Measurements from ENCODE around the gene PTPRR. TPM values are rescaled to one million over a fixed set of nuclear protein-coding genes. Genes with fewer than 3 reads are reported as not detected.

PTPRR gene
- total and polyA plus RNA-seq, 4 donors, result 0.17 to 1.5 (median 0.61) TPM

- Histone ChIP-seq H3K27ac (ENCODE audit: low read depth in 1 of 2, low read length in 1 of 2) (no peak overlapping the region), H3K4me3 (no peak overlapping the region), H3K36me3 (ENCODE audit: control insufficient read depth in 4 of 4, insufficient read depth in 4 of 4, low read length in 4 of 4) (no peaks in the 10 kb centered on the region), H3K27me3 (ENCODE audit: control insufficient read depth in 3 of 3, insufficient read depth in 3 of 3, low read length in 2 of 3) (no peaks in the 10 kb centered on the region), H3K9me3 (ENCODE audit: control insufficient read depth in 4 of 4, insufficient read depth in 3 of 4, low read length in 3 of 4) (no peaks in the 10 kb centered on the region), H3K4me1 (ENCODE audit: control insufficient read depth in 5 of 5, insufficient read depth in 5 of 5, low read length in 5 of 5) (peaks cover 0 to 2% (median 0%) of the 10 kb centered on the region in 5 donors), H3K9ac (ENCODE audit: insufficient read depth in 1 of 2, low read length in 2 of 2) (no peak overlapping the region)
- ATAC-seq (ENCODE audit: insufficient read depth, low FRiP score), result no peak
- DNase-seq, result peak in 1 of 3 donors; percentile 14
- TF ChIP-seq CTCF (IDR thresholded peaks at IDR 0.05; ENCODE audit: control extremely low read depth, extremely low read depth), result no peak
Observed at GRCh38 chr12:70692681-70693288, 227.8 kb downstream of the PTPRR start.

GRCh38 chr12:70691018-70691672 lies 229.4 kb downstream of the PTPRR start:
- ATAC-seq (ENCODE audit: insufficient read depth, low FRiP score) (peak; percentile 72), DNase-seq (no peak)
- peak overlapping the region; percentile 4 to 70 for H3K27ac ChIP-seq (ENCODE audit: low read depth in 1 of 2, low read length in 1 of 2)
- WGBS, 2 donors, result 47 to 78% methylated on average over 5 of the region's 5 CpGs
- H3K9ac ChIP-seq (ENCODE audit: insufficient read depth in 1 of 2, low read length in 2 of 2), result no peak overlapping the region
- no peaks in the 10 kb centered on the region for H3K27me3 ChIP-seq (ENCODE audit: control insufficient read depth in 3 of 3, insufficient read depth in 3 of 3, low read length in 2 of 3)
- no peaks in the 10 kb centered on the region for H3K36me3 ChIP-seq (ENCODE audit: control insufficient read depth in 4 of 4, insufficient read depth in 4 of 4, low read length in 4 of 4)
- peaks cover 0 to 2% (median 0%) of the 10 kb centered on the region in 5 donors for H3K4me1 ChIP-seq (ENCODE audit: control insufficient read depth in 5 of 5, insufficient read depth in 5 of 5, low read length in 5 of 5)
- H3K9me3 ChIP-seq (ENCODE audit: control insufficient read depth in 4 of 4, insufficient read depth in 3 of 4, low read length in 3 of 4), result no peaks in the 10 kb centered on the region
- no peak overlapping the region for H3K4me3 ChIP-seq
- no peak for TF ChIP-seq CTCF (IDR thresholded peaks at IDR 0.05; ENCODE audit: control extremely low read depth, extremely low read depth)

- no peaks in the 10 kb centered on the region for H3K4me1 ChIP-seq (ENCODE audit: control insufficient read depth in 5 of 5, insufficient read depth in 5 of 5, low read length in 5 of 5)
- TF ChIP-seq CTCF (IDR thresholded peaks at IDR 0.05; ENCODE audit: control extremely low read depth, extremely low read depth), result no peak
- H3K4me3 ChIP-seq, result no peak overlapping the region
- ATAC-seq (ENCODE audit: insufficient read depth, low FRiP score), result no peak
- H3K9me3 ChIP-seq (ENCODE audit: control insufficient read depth in 4 of 4, insufficient read depth in 3 of 4, low read length in 3 of 4), result no peaks in the 10 kb centered on the region
- no peaks in the 10 kb centered on the region for H3K27me3 ChIP-seq (ENCODE audit: control insufficient read depth in 3 of 3, insufficient read depth in 3 of 3, low read length in 2 of 3)
- no peak for DNase-seq
- H3K36me3 ChIP-seq (ENCODE audit: control insufficient read depth in 4 of 4, insufficient read depth in 4 of 4, low read length in 4 of 4), result no peaks in the 10 kb centered on the region
- H3K9ac ChIP-seq (ENCODE audit: insufficient read depth in 1 of 2, low read length in 2 of 2), result no peak overlapping the region
- H3K27ac ChIP-seq (ENCODE audit: low read depth in 1 of 2, low read length in 1 of 2), result no peak overlapping the region
- WGBS, 2 donors, result 70 to 72% methylated on average over 1 of the region's 1 CpG
Observed at GRCh38 chr12:70686907-70687306, 233.6 kb downstream of the PTPRR start.

Measured in lung (tissue), 12 donors.